ENCODE results near the gene TTPAL. TPM values are rescaled to one million over a fixed set of nuclear protein-coding genes. Genes with fewer than 3 reads are reported as not detected.

TTPAL gene
- total RNA-seq, 4 donors from 2014 or later: 6.0 to 30.5 (median 8.9) TPM

DNA sequence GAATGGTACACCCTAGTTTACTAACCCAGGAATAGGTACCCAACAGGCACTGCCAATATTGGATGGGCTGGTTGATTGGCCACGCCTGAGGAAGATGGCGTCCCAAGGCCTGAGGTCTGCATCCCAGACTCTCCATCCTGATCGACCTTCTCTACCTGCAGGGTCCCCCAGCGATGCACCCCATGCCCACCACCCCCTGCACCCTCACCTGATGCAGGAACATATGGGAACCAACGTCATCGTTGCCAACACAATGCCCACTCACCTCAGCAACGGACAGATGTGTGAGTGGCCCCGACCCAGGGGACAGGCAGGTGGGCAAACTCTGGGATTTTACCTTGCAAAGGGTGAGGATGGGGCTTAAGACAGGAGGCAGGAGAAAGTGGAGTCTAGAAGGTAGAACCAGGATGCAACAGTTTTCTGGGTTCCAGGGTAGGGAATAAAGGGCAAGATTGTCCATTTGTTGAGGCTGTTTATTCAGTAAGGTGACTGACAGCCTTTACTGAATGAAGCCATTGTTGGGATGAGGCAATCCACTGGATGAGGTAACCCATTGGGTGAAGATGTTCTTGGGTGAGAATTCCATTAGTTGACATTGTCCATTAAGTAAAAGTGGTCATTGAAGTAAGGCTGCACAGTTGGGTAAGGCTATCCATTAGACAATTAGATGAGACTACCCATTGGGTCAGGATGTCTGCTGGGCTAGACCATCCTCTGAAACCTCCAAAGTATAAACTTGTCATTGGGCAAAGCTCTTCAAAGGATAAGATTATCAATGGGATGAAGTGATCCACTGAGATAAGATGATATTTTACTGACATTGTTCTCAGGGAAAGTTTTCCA is 47.3 kb upstream of the TTPAL start:
- peaks cover 0 to 48% (median 0%) of the 10 kb centered on the region in 3 donors for H3K36me3 ChIP-seq
- peak overlapping the region in 1 of 4 donors; percentile 95 for H3K27ac ChIP-seq
- H3K27me3 ChIP-seq: no peaks in the 10 kb centered on the region

DNA sequence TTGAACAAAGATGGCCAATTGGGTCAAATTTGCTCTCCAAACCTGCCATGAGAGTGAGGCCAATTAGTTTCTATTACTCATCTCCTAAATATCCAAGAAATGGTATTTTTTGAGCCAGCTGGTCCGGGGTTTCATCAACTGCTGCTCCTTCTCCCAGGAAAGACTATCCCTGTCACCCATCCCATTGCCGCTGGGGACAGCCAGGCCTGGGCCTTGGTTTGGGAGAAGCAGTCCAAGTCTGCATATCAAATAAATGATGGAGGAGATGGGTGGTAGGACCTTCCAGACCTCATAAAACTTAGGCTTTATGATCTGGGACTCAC is 46.7 kb upstream of the TTPAL start:
- peaks cover 0 to 42% (median 0%) of the 10 kb centered on the region in 3 donors for H3K36me3 ChIP-seq
- no peaks in the 10 kb centered on the region for H3K9me3 ChIP-seq
- H3K4me3 ChIP-seq: no peak overlapping the region
- H3K27me3 ChIP-seq: no peaks in the 10 kb centered on the region
- H3K27ac ChIP-seq: peak overlapping the region in 1 of 4 donors; percentile 95
- peaks cover 0 to 8% (median 0%) of the 10 kb centered on the region in 4 donors for H3K4me1 ChIP-seq
- TF ChIP-seq, protein P1, sequence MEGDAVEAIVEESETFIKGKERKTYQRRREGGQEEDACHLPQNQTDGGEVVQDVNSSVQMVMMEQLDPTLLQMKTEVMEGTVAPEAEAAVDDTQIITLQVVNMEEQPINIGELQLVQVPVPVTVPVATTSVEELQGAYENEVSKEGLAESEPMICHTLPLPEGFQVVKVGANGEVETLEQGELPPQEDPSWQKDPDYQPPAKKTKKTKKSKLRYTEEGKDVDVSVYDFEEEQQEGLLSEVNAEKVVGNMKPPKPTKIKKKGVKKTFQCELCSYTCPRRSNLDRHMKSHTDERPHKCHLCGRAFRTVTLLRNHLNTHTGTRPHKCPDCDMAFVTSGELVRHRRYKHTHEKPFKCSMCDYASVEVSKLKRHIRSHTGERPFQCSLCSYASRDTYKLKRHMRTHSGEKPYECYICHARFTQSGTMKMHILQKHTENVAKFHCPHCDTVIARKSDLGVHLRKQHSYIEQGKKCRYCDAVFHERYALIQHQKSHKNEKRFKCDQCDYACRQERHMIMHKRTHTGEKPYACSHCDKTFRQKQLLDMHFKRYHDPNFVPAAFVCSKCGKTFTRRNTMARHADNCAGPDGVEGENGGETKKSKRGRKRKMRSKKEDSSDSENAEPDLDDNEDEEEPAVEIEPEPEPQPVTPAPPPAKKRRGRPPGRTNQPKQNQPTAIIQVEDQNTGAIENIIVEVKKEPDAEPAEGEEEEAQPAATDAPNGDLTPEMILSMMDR (IDR thresholded peaks at IDR 0.05): no peak
- TF ChIP-seq POLR2A (IDR thresholded peaks at IDR 0.05): no peak
- DNase-seq: no peak

More for the DNA sequence above, 47.3 kb upstream of the TTPAL start:
- peaks cover 0 to 9% (median 0%) of the 10 kb centered on the region in 4 donors for H3K4me1 ChIP-seq
- no peak overlapping the region for H3K4me3 ChIP-seq
- no peak for DNase-seq
- no peaks in the 10 kb centered on the region for H3K9me3 ChIP-seq
- no peak for TF ChIP-seq POLR2A (IDR thresholded peaks at IDR 0.05)
- TF ChIP-seq, protein P1 (IDR thresholded peaks at IDR 0.05): no peak

DNA sequence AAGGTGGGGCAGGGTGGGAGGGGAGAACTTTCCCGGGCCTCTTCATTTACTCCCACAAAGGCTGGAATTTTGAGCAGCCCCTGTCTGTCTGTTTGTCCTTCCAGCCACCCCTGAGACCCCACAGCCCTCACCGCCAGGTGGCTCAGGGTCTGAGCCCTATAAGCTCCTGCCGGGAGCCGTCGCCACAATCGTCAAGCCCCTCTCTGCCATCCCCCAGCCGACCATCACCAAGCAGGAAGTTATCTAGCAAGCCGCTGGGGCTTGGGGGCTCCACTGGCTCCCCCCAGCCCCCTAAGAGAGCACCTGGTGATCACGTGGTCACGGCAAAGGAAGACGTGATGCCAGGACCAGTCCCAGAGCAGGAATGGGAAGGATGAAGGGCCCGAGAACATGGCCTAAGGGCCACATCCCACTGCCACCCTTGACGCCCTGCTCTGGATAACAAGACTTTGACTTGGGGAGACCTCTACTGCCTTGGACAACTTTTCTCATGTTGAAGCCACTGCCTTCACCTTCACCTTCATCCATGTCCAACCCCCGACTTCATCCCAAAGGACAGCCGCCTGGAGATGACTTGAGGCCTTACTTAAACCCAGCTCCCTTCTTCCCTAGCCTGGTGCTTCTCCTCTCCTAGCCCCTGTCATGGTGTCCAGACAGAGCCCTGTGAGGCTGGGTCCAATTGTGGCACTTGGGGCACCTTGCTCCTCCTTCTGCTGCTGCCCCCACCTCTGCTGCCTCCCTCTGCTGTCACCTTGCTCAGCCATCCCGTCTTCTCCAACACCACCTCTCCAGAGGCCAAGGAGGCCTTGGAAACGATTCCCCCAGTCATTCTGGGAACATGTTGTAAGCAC is 46.0 kb upstream of the TTPAL start:
- H3K27ac ChIP-seq: peak overlapping the region in 2 of 4 donors; percentile 16 to 95
- no peak for TF ChIP-seq POLR2A (IDR thresholded peaks at IDR 0.05)
- TF ChIP-seq, protein P1 (IDR thresholded peaks at IDR 0.05): no peak

DNA sequence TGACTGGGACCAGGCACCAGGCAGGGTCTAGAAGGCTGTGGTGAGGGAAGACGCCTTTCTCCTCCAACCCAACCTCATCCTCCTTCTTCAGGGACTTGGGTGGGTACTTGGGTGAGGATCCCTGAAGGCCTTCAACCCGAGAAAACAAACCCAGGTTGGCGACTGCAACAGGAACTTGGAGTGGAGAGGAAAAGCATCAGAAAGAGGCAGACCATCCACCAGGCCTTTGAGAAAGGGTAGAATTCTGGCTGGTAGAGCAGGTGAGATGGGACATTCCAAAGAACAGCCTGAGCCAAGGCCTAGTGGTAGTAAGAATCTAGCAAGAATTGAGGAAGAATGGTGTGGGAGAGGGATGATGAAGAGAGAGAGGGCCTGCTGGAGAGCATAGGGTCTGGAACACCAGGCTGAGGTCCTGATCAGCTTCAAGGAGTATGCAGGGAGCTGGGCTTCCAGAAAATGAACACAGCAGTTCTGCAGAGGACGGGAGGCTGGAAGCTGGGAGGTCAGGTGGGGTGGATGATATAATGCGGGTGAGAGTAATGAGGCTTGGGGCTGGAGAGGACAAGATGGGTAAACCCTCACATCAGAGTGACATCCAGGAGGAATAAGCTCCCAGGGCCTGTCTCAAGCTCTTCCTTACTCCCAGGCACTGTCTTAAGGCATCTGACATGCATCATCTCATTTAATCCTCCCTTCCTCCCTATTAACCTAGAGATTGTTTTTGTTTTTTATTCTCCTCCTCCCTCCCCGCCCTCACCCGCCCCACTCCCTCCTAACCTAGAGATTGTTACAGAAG is 45.2 kb upstream of the TTPAL start:
- H3K4me3 ChIP-seq: no peak overlapping the region
- TF ChIP-seq, protein P1 (IDR thresholded peaks at IDR 0.05): no peak
- no peak for TF ChIP-seq POLR2A (IDR thresholded peaks at IDR 0.05)
- DNase-seq: peak in 1 of 3 donors; percentile 46
- H3K27me3 ChIP-seq: no peaks in the 10 kb centered on the region
- no peaks in the 10 kb centered on the region for H3K9me3 ChIP-seq
- H3K27ac ChIP-seq: peak overlapping the region in 2 of 4 donors; percentile 16 to 95
- H3K36me3 ChIP-seq: peaks cover 0 to 35% (median 0%) of the 10 kb centered on the region in 3 donors
- H3K4me1 ChIP-seq: peaks cover 0 to 8% (median 0%) of the 10 kb centered on the region in 4 donors

More for the DNA sequence above, 46.0 kb upstream of the TTPAL start:
- DNase-seq: peak in 1 of 3 donors; percentile 49
- H3K4me3 ChIP-seq: no peak overlapping the region
- no peaks in the 10 kb centered on the region for H3K9me3 ChIP-seq
- no peaks in the 10 kb centered on the region for H3K27me3 ChIP-seq
- H3K36me3 ChIP-seq: peaks cover 0 to 36% (median 0%) of the 10 kb centered on the region in 3 donors
- H3K4me1 ChIP-seq: peaks cover 0 to 8% (median 0%) of the 10 kb centered on the region in 4 donors

DNA sequence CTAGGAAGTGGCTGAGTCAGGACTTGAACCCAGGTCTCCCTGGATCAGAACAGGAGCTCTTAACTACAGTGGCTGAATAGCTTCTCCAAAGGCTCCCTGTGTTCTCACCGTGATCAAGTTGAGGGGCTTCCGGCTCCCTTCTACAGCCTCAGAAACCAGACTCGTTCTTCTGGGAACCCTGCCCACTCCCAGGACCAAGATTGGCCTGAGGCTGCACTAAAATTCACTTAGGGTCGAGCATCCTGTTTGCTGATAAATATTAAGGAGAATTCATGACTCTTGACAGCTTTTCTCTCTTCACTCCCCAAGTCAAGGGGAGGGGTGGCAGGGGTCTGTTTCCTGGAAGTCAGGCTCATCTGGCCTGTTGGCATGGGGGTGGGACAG is 44.6 kb upstream of the TTPAL start:
- H3K4me3 ChIP-seq: no peak overlapping the region
- H3K9me3 ChIP-seq: no peaks in the 10 kb centered on the region
- peaks cover 0 to 30% (median 0%) of the 10 kb centered on the region in 3 donors for H3K36me3 ChIP-seq
- DNase-seq: no peak
- H3K27ac ChIP-seq: peak overlapping the region in 2 of 4 donors; percentile 80 to 95
- TF ChIP-seq, protein P1 (IDR thresholded peaks at IDR 0.05): no peak
- TF ChIP-seq POLR2A (IDR thresholded peaks at IDR 0.05): no peak
- H3K27me3 ChIP-seq: no peaks in the 10 kb centered on the region
- H3K4me1 ChIP-seq: peaks cover 0 to 8% (median 0%) of the 10 kb centered on the region in 4 donors
